Activated CD8-positive, alpha-beta T cell treated with anti-CD3 and anti-CD28 coated beads for 36 hours (primary cell): ENCODE measurements around the gene SPIRE2. TPM values are rescaled to one million over a fixed set of nuclear protein-coding genes. Genes with fewer than 3 reads are reported as not detected.

Source experiments
- ATAC-seq: fragments of 200-7000 bp; cut with Tn5 transposase; one replicate; pipeline ENCODE4 v1.10.0; 2021; ENCODE audit warnings: mild to moderate bottlenecking, moderate library complexity
- CTCF ChIA-PET: fragments of 350-600 bp; sonication (Branson Sonifier 250); formaldehyde crosslinking; loops from one replicate; lab custom pipeline; 2021; ENCODE audit warnings: antibody characterized with exemption; lab: Charles Lee
- POLR2A ChIA-PET: fragments of 350-600 bp; sonication (Branson Sonifier 250); formaldehyde crosslinking; loops from one replicate; lab custom pipeline; 2021; ENCODE audit warnings: antibody characterized with exemption; lab: Charles Lee
- DNase-seq: peaks from one replicate; pipeline ENCODE4 v3.0.0-alpha.2; 2020
- H3K27ac Mint-ChIP-seq: one replicate; pipeline ENCODE4 v1.8.0; 2021; ENCODE audit warnings: mild to moderate bottlenecking, mixed read lengths
- H3K27me3 Mint-ChIP-seq: one replicate; pipeline ENCODE4 v1.8.0; 2021; ENCODE audit warnings: mixed read lengths
- H3K36me3 Mint-ChIP-seq: one replicate; pipeline ENCODE4 v1.8.0; 2021; ENCODE audit warnings: low read depth, mixed read lengths
- H3K4me1 Mint-ChIP-seq: one replicate; pipeline ENCODE4 v1.8.0; 2021; ENCODE audit warnings: low read depth, mixed read lengths
- H3K4me3 Mint-ChIP-seq: one replicate; pipeline ENCODE4 v1.8.0; 2021; ENCODE audit warnings: mild to moderate bottlenecking, moderate library complexity, mixed read lengths
- H3K9me3 Mint-ChIP-seq: one replicate; pipeline ENCODE4 v1.8.0; 2021; ENCODE audit warnings: mixed read lengths
- CTCF ChIP-seq: fragments of 200-600 bp; IDR thresholded peaks from one replicate; pipeline ENCODE4 v1.8.0; 2022; ENCODE audit warnings: antibody characterized with exemption, mild to moderate bottlenecking
- intact Hi-C: fragments of 100-400 bp; cut with micrococcal nuclease; formaldehyde crosslinking; loops from one replicate; pipeline ENCODE4 v1.10.0; 2022
- total RNA-seq, 2 experiments: library from RNA; stranded (reverse); gene quantifications; one replicate each; pipeline ENCODE4 v1.2.3, GENCODE V29; 2021

Gene SPIRE2
- total RNA-seq, 2 experiments from 2014 or later: 0.27 to 0.29 TPM

GRCh38 chr16:89784406-89784805, 43.9 kb upstream of the SPIRE2 start:
- no peaks in the 10 kb centered on the region for H3K27me3 Mint-ChIP-seq
- intact Hi-C loops: loop anchor here (2.0 kb wide), 1 partner anchor 78 kb away; no protein-coding TSS in a partner anchor
- POLR2A ChIA-PET: interaction anchor here (0.5 to 1.0 kb wide), 2 partner anchors 88 to 166 kb away, joined by 3 to 4 read pairs; partner anchors contain the start of gene TCF25
- H3K4me3 Mint-ChIP-seq: no peak overlapping the region
- CTCF ChIA-PET: interaction anchor here (1.7 kb wide), 1 partner anchor 76 kb away, joined by 8 read pairs; no protein-coding TSS in a partner anchor
- DNase-seq (peak; percentile 20), ATAC-seq (peak; percentile 45)
- peaks cover 48% of the 10 kb centered on the region for H3K36me3 Mint-ChIP-seq
- H3K4me1 Mint-ChIP-seq: peaks cover 24% of the 10 kb centered on the region
- TF ChIP-seq CTCF: no peak
- no peak overlapping the region for H3K27ac Mint-ChIP-seq
- no peaks in the 10 kb centered on the region for H3K9me3 Mint-ChIP-seq

GRCh38 chr16:89785523-89786155, 42.6 kb upstream of the SPIRE2 start:
- ChIA-PET CTCF (interaction anchor here (1.4 to 1.7 kb wide), 2 partner anchors 75 to 80 kb away, joined by 5 to 8 read pairs; no protein-coding TSS in a partner anchor), POLR2A (interaction anchor here (1.0 to 1.6 kb wide), 3 partner anchors 11 to 87 kb away, joined by 4 read pairs; partner anchors contain the start of gene TCF25)
- Mint-ChIP-seq H3K4me1 (peaks cover 24% of the 10 kb centered on the region), H3K4me3 (no peak overlapping the region), H3K36me3 (peaks cover 48% of the 10 kb centered on the region), H3K27ac (no peak overlapping the region), H3K9me3 (no peaks in the 10 kb centered on the region), H3K27me3 (no peaks in the 10 kb centered on the region)
- DNase-seq (peak; percentile 6), ATAC-seq (peak; percentile 13)
- intact Hi-C loops: loop anchor here (2.0 kb wide), 1 partner anchor 77 kb away; no protein-coding TSS in a partner anchor
- TF ChIP-seq CTCF: no peak

- CTCF ChIA-PET: interaction anchor here (0.7 to 1.4 kb wide), 3 partner anchors 25 to 81 kb away, joined by 3 to 5 read pairs (median 4); no protein-coding TSS in a partner anchor
- H3K36me3 Mint-ChIP-seq: peaks cover 59% of the 10 kb centered on the region
- POLR2A ChIA-PET: interaction anchor here (1.6 kb wide), 1 partner anchor 12 kb away, joined by 4 read pairs; no protein-coding TSS in a partner anchor
These were observed 41.6 kb upstream of the SPIRE2 start for GRCh38 chr16:89786474-89787364.

GRCh38 chr16:89787365-89787805, 40.9 kb upstream of the SPIRE2 start:
- Mint-ChIP-seq H3K36me3 (peaks cover 65% of the 10 kb centered on the region), H3K27me3 (no peaks in the 10 kb centered on the region), H3K27ac (no peak overlapping the region), H3K4me3 (no peak overlapping the region), H3K9me3 (no peaks in the 10 kb centered on the region), H3K4me1 (peaks cover 24% of the 10 kb centered on the region)
- intact Hi-C loops: no loop called here
- ChIA-PET POLR2A (no interaction called here), CTCF (interaction anchor here (0.6 to 1.1 kb wide), 2 partner anchors 26 to 161 kb away, joined by 3 to 4 read pairs; no protein-coding TSS in a partner anchor)
- DNase-seq: no peak
- no peak for TF ChIP-seq CTCF
- ATAC-seq: no peak

More at GRCh38 chr16:89786474-89787364, 41.6 kb upstream of the SPIRE2 start:
- H3K9me3 Mint-ChIP-seq: no peaks in the 10 kb centered on the region
- intact Hi-C loops: no loop called here
- no peak overlapping the region for H3K4me3 Mint-ChIP-seq
- H3K4me1 Mint-ChIP-seq: peaks cover 24% of the 10 kb centered on the region
- no peak for ATAC-seq
- no peaks in the 10 kb centered on the region for H3K27me3 Mint-ChIP-seq
- no peak overlapping the region for H3K27ac Mint-ChIP-seq
- TF ChIP-seq CTCF: no peak
- no peak for DNase-seq
